Glomerular visceral epithelial cell (primary cell): ENCODE results near the gene C2orf66.

Experiments
- DNase-seq: peaks from one replicate; pipeline ENCODE4 v3.0.0-alpha.2; 2016; ENCODE audit errors: extremely low spot score

Gene C2orf66

GRCh38 chr2:196809260-196809659 is at the start of gene C2orf66:
TSS of gene C2orf66 (minus strand) at chr2:196809355. CDS start at chr2:196809336, 19 bp downstream.
- DNase-seq: no peak

DNA sequence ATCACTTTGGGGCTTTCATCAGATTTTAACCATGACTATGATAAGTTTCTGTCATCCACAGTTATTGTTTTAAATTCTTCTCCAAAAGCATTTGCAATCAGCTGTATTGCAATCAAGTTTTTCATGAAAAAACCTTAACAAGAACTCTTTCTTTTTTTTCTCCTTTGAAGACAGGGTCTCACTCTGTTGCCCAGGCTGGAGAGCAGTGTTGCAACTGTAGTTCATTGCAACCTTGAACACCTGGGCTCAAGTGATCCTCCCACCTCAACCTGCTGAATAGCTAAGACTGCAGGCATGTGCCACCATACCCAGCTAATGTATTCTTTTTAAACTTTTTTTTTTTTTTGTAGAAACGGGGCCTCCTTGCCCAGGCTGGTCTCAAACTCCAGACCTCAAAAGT is 45.5 kb upstream of the C2orf66 start:
- no peak for DNase-seq

DNA sequence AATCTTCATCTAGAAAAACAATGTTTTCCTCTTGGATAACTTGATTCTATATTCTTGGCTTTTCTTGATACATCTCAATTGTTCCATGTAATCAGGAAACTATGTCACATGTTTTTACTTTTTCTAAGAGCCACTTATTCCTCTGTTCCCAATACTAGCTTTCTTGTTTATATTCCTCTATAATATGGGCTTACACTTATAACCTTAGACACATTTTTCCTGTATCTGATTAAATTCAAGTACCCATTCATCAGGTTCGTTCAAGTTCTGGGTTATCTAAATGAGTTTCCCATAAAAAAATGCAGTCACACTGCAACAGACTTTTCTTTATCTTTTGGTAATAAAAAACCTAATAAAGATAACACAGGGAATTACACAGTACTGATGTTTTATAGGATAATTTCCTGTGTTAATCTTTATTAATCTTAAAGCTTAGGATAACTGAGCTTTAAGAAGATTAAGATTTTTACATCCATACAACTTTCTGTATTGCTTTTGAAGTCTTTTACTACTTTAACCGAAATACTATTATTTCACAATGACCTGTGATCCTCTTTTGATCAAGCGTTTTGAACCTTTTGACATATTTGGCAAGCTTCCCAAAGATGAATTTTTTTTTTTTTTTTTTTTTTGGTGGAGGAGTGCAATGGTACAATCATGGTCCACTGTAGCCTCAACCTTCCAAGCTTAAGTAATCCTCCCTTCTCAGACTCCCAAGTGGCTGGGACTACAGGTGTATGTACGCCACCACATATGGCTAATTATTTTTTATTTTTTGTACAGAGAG is 44.3 kb upstream of the C2orf66 start:
- DNase-seq: no peak

GRCh38 chr2:196851088-196851487 is 41.9 kb upstream of the C2orf66 start:
- no peak for DNase-seq

DNA sequence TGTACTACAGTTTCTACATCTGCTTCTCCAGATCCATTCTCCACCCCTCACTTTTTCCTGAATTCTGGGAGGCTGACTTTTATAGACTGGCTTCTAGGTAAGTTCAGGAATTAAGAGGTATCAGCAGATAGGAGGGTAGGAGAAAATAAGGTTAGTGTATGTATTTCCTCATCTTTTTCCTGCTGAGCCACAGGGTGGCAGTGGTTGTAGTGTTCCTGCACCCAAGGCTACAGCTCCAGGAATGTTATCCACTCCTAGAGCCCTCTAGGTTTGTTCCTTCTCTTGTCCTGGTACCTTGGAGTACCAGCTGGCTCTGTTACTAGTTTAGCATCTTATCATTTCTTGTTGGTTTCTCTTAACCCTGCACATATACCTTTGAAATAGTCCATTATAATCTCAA is 40.7 kb upstream of the C2orf66 start:
- DNase-seq: peak; percentile 42

GRCh38 chr2:196846295-196846694 is 37.1 kb upstream of the C2orf66 start:
- DNase-seq: no peak

- no peak for DNase-seq
These were observed 36.2 kb upstream of the C2orf66 start for GRCh38 chr2:196845371-196845770.

- no peak for DNase-seq
These were observed 31.0 kb upstream of the C2orf66 start for GRCh38 chr2:196840171-196840570.

- no peak for DNase-seq
These were observed 30.4 kb upstream of the C2orf66 start for GRCh38 chr2:196839574-196839973.

- no peak for DNase-seq
These were observed 27.3 kb upstream of the C2orf66 start for GRCh38 chr2:196836440-196836839.

DNA sequence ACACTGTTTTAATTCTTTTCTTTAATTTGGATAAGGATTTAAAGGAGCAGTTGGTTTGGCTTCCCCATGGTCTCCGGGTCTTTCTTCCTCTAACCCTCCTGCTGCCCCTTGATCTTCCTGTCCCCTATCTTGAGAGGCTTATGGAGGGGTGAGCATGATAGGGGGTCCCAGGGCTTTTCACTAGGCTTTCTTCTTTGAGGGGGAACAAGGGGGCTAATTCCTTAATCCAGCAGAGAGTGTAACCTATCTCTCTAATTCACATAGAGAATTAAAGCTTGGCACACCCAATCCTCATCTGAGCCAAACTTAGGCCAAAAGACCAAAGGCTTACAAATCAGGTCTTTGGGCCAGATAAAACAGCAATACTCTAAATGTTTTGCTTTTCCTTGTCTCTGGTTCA is 21.5 kb upstream of the C2orf66 start:
- DNase-seq: no peak

- no peak for DNase-seq
These were observed 18.2 kb upstream of the C2orf66 start for GRCh38 chr2:196827356-196827755.

DNA sequence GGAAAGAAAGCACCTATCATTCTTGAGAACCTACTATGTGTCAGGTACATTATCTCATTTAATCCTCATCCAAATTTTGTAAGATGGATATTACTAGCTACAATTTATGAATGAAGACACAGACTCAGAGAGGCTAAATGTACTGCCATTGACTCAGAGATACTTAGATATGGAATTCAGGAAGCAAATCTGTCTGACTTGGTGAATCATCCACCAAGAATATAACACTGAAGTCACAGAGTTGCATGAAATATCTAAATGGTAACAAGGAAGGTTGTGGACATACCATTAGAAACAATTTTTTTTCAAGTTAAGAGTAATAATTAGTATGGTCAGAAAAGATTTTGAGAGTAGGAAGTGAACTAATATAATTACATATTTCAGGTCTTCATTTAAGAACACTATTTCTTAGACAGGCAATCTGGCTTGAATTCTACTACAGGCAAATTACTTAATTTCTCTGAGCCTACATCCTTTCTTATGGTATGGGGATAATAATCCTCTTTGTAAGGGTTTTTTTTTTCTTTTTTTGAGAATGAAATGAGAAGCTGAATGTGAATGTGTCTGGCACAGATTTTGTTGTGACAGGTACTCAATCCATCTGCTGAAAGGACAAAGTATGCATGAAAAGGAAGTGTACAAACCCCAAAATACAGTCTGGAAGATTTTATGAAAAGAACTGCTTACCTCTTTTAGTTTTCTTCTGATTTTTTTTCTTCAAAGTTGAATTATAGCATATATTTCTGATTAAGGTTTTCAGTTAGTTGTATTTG is 14.8 kb upstream of the C2orf66 start:
- peak; percentile 53 for DNase-seq

GRCh38 chr2:196821195-196821594 is 12.0 kb upstream of the C2orf66 start:
- no peak for DNase-seq

- no peak for DNase-seq
These were observed 981 bp downstream of the C2orf66 start for GRCh38 chr2:196808083-196808665.

GRCh38 chr2:196804381-196804780 is 4.8 kb downstream of the C2orf66 start:
- DNase-seq: no peak

DNA sequence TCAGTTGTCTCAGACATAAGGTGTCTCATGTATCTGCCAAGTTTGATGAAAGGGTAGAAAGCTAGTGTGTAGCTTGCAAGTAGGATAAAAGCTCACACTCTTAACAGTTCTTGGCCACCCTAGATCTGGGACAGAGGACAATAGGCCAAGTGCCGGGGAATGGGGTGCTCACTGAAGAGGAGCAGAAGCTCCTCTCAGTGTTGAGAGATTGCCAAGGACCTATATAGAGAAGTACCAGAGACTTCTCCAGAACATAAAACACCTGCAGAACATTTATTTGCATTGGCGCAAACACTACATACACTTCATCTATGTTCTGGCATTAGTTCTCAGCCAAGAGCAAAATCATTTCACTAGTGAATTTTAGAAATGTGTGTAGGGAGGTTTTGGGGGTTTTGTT is 6.8 kb downstream of the C2orf66 start:
- no peak for DNase-seq

GRCh38 chr2:196801674-196802261 is 7.4 kb downstream of the C2orf66 start:
- peak; percentile 13 for DNase-seq

GRCh38 chr2:196798980-196799379 is 10.2 kb downstream of the C2orf66 start:
- peak; percentile 6 for DNase-seq

DNA sequence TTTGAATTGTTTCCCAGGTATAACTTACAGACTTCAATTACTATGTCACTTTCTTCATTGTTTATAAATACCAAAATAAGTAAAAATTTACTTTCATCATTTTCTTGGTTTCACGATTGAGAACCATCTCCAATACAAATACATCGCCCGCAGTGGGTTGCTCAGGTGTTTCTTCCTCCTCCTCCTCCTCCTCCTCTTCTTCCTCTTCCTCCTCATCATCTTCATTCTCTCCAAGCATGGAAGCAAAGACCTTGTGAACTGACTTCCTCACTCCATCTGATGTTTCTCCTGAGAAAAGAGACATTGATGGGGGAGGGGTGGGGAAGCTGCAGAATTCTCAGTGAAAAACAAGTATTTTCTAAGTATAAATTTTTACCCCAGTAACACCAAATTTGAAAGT is 16.3 kb downstream of the C2orf66 start:
- no peak for DNase-seq

GRCh38 chr2:196783431-196784094 is 25.6 kb downstream of the C2orf66 start:
- peak; percentile 47 for DNase-seq

GRCh38 chr2:196767101-196767500 is 42.1 kb downstream of the C2orf66 start:
- DNase-seq: no peak
